SU-DHL-6 (cell line): ENCODE data around the gene KDM2A.

Experiments used
- EZH2phosphoT487 ChIP-seq: fragments of 200-600 bp; sonication (generic), shearing (Covaris generic); conservative IDR thresholded peaks from 2 replicates; pipeline ENCODE4 v1.6.1; 2018; ENCODE audit warnings: mild to moderate bottlenecking, antibody characterized with exemption, low read length, moderate library complexity, mixed read lengths
- TF ChIP-seq, protein P1 (sequence below): fragments of 200-600 bp; sonication (generic); IDR thresholded peaks from one replicate; pipeline ENCODE4 v1.5.1; 2017; ENCODE audit warnings: antibody characterized with exemption, mild to moderate bottlenecking, low read length, moderate library complexity; ENCODE audit not compliant: insufficient read depth, poor library complexity, severe bottlenecking

- TF ChIP-seq, protein P1, sequence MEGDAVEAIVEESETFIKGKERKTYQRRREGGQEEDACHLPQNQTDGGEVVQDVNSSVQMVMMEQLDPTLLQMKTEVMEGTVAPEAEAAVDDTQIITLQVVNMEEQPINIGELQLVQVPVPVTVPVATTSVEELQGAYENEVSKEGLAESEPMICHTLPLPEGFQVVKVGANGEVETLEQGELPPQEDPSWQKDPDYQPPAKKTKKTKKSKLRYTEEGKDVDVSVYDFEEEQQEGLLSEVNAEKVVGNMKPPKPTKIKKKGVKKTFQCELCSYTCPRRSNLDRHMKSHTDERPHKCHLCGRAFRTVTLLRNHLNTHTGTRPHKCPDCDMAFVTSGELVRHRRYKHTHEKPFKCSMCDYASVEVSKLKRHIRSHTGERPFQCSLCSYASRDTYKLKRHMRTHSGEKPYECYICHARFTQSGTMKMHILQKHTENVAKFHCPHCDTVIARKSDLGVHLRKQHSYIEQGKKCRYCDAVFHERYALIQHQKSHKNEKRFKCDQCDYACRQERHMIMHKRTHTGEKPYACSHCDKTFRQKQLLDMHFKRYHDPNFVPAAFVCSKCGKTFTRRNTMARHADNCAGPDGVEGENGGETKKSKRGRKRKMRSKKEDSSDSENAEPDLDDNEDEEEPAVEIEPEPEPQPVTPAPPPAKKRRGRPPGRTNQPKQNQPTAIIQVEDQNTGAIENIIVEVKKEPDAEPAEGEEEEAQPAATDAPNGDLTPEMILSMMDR: no peak
- TF ChIP-seq EZH2phosphoT487: no peak
Measured at GRCh38 chr11:67230886-67231285, 111.8 kb downstream of the KDM2A start.
